ENCODE measurements around the gene HSFX1.

- TF ChIP-seq CTCF (IDR thresholded peaks at IDR 0.05) (no peak), POLR2A (IDR thresholded peaks at IDR 0.05) (no peak), POLR2AphosphoS5 (IDR thresholded peaks at IDR 0.05) (no peak)
These were observed 16.4 kb upstream of the HSFX1 start for GRCh38 chrX:149757206-149758067.

Measured in sigmoid colon (tissue), 4 donors.